Stimulated activated CD4-positive, alpha-beta T cell treated with anti-CD3 and anti-CD28 coated beads, Interleukin-12 subunit alpha, Interleukin-12 subunit beta, amount 100 ng/mL, for 48 hours (primary cell): ENCODE measurements around the gene MZB1.
"Not testable (repeated sequence)": the region's sequence is repeated elsewhere in the genome, so short reads cannot be mapped to it uniquely, and the experiment has no call there.

Experiments
- DNase-seq, 3 donors: peaks; one replicate each; pipeline ENCODE4 v3.0.0-alpha.2; 2020; ENCODE audit warnings: low read depth in 2 of 3, low spot score in 1 of 3

Gene MZB1

DNA sequence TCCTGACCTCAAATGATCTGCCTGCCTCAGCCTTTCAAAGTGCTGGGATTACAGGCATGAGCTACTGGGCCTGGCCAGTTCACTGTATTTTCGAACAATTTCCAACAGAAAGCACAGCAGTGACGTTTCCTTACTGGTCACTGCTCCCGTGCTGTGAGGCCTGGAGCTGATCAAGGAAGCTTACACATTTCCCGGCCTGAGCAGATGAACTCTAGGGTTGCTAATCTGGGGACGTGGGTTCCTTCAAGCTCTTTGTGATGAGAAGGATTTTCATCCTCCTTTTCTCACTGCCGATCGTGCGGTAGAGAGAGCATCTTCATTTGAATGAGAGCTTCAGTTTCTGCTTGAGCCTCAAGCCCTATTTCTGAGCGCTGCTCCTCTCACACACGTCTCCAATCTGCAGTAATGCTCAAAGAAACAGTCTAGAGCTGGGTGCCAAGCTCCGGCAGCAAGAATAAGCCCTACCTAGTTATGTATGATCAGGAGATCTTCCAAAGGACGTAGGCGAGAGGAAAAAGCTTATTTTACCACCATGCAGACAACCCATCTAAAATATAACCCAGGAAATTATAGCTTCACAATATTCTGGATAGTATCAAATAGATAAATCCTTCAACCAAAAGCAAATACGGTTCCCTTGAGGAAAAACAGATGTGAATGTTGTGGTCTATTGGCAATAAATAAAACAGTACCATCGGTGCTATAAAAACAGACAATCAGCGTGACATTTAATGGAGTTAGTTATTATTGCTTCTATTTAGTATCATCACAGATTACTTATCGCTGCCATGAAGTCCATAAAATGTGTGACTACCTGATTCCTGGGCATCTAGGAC lies 21.5 kb upstream of the MZB1 start:
- DNase-seq = no peak

GRCh38 chr5:139410121-139410992 lies 20.6 kb upstream of the MZB1 start:
- no peak for DNase-seq

GRCh38 chr5:139409116-139409515 lies 19.4 kb upstream of the MZB1 start:
- DNase-seq = not testable (repeated sequence)

DNA sequence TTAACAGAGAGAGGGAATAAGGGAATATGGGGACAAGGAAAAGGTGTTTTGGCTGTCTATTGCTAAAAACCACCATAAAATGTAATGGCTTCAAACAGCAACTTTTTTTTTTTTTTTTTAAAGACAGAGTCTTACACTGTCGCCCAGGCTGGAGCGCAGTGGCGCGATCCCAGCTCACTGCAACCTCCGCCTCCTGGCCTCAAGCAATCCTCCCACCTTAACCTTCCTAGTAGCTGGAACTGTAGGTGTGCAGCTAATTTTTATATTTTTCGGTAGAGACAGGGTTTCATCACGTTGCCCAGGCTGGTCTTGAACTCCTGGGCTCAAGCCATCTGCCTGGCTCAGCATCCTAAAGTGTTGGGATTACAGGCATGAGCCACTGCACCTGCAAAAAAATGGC lies 18.5 kb upstream of the MZB1 start:
- DNase-seq = no peak

DNA sequence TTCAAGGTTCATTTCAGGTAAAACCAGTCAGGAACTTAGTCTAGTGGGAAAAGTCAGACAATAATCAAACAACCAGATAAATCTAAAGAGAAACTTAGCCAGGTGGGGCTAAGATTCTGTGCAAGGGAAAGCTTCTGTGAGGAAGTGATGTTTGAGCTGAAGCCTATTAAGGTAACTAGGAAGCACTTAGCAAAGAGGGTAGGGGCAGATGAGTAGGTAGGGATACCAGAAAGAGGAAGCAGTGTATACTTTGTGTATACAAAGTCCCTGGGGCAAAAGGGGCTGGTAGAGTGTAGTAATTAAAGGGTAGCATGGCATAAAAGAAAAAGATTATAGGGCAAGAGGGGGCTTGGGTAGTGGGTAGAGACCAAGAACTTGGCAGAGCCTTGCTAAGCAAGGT lies 17.8 kb upstream of the MZB1 start:
- no peak for DNase-seq

- no peak for DNase-seq
Measured at GRCh38 chr5:139406963-139407362, 17.2 kb upstream of the MZB1 start.

- no peak for DNase-seq
Measured at GRCh38 chr5:139404484-139404840, 14.7 kb upstream of the MZB1 start.

DNA sequence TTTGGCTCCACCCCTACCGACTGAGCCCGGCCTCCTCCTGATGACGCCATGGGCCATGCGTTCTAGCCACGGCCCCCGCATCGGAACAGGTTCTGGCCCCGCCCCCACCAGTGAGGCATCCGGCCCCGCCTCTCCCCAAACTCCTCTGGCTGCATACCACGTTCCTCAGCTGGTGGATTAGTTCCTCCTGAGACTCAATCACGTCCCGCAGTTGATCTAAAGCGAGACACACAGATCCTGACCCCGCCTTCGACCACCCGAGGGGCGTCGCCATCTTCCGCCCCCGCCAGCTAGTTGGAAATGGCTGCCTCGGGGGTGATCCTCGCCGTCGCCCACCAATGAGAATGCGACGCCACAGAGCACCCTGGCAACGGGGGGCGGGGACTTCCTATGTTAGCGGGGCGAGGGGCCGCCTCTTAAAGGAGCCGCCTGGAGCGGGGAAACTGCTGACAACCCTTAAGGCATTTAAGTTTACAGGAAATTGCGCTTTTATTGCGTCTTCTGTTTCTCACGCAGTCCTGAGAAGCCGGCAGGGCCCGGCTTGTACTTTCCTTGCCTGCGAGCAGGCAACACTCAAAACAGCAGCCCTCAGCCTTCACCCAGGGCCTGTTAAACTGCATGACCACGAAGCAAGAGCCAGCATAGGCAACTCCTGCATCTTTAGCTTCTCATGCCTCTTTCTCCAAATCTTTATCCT lies 14.2 kb upstream of the MZB1 start, which contains the start of gene SPATA24:
TSS of gene SPATA24 (minus strand) at position 303 of the 697 bp plus-strand sequence. CDS start at position 274, 29 bp downstream.
- peak; percentile 96 to 98 (median 98) for DNase-seq

- DNase-seq = no peak
Measured at GRCh38 chr5:139403418-139403786, 13.7 kb upstream of the MZB1 start.

- DNase-seq = no peak
Measured at GRCh38 chr5:139402561-139403158, 12.9 kb upstream of the MZB1 start.

DNA sequence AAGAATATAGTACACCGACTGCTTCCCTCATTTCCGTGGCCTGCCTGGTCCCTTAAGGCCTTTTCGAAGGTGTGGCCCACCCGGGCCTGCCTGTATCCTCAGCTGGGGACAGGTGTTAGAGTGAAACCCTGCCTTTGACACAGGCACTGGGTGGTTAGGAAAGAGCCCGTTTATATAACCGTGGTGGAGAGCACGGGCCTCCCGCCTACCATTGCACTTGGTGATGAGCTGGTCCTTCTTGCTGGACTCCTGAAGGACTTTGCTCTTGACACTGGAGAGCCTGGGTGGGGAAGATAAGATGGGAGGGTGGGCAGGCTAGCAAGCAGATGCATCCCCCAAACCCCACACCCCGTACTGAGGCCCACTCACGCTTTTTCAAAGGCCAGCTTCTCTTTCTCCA lies 11.8 kb upstream of the MZB1 start:
- no peak for DNase-seq

DNA sequence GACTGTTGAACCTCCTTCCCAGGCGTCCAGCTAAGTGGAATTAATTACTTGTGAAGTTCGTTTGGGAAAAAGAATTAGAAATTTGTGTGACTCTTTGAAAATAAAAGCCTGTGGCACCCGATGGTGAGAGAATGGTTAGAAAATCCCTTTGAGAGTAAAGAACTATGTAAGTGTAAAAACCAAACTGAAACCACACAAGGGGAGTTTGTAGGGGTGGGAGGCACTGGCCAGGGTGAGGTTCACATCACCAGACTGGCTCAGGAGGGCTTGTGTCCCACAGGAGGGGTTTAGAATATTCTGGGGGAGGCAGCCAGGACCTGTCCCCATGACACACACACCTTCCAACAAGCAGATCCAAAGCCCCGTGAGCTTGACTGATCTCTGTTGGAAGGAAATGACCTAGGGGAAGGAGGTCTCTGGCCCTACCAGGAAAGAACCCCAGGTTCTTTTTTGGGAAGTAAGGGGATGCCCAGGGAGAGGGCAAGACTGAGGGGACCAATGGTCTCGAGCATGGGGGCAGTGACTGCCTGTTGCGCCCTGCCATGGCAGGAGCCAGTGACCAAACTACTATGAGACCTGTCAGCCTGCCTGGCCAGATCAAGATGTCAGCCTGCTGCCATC lies 9.9 kb upstream of the MZB1 start:
- DNase-seq = no peak

GRCh38 chr5:139397921-139398320 lies 8.2 kb upstream of the MZB1 start:
- no peak for DNase-seq

- DNase-seq = no peak
Measured at GRCh38 chr5:139396691-139397090, 7.0 kb upstream of the MZB1 start.

DNA sequence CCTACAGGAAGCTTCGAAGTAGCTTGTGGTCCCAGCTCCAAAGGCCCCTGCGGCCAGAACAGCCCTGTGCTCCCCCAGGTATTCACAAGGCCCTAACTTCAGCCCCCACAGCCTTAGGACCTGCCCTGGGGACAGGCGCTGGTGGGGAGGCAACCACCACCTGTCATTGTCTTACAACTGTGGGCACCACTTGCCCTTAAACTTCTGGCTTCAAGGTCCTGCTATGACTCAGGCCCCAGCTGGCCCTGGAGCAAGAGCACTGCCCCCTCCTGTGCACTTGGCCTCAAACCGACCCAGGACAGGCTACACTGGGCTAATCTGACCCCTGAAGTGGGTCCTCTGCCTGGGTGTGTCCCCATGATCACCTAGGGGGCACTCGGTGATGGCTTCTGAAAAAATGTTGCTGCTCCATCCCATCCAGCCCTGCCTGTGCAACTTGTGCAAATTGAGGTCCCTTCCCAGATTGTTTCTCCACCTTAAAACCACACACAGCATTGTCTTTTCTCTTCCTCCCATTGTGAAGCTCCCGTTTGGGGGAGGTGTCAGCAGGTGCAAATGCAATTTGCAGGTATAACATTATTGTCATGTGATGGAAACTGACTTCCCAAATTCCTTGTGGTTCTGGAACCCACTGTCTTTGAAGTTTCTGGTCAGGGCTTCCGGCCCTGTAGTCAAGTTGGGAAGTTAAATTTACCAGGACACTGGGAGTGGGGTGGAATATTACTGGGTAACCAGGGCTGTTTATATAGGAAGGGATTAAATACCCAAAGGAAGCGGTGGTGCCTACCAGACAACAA lies 6.3 kb upstream of the MZB1 start:
- DNase-seq = no peak

- no peak for DNase-seq
Measured at GRCh38 chr5:139394654-139395566, 5.2 kb upstream of the MZB1 start, which contains the start of gene PROB1. TSS of gene PROB1 (minus strand) at chr5:139395104. CDS start at chr5:139395081, 23 bp downstream.

DNA sequence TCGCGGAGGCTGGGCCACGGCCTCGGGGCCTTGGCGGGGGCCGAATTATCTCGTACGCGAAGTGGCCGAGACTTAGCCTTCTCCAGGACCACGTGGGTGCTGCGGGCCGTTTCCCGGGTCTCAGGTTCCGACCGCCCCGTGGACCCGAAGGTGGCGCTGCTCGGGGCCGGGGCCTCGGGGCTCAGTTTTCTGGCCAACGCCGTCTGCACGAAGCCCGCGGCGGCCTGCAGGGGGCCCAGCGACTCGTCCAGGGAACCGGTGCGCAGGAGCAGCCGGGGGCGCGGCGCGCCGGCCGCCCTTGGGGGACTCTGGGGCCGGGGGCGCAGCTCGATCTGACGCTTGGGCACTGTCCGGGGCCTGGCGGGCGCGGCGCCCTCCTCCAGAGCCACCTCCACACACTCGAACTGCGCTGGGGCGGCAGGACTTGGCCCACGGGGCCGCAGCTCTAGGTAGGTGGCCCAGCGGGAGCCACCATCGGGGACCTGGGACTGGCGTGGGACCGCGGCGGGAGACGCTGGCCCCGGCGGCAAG lies 4.5 kb upstream of the MZB1 start:
- peak in 2 of 3 donors; percentile 48 to 56 for DNase-seq

DNA sequence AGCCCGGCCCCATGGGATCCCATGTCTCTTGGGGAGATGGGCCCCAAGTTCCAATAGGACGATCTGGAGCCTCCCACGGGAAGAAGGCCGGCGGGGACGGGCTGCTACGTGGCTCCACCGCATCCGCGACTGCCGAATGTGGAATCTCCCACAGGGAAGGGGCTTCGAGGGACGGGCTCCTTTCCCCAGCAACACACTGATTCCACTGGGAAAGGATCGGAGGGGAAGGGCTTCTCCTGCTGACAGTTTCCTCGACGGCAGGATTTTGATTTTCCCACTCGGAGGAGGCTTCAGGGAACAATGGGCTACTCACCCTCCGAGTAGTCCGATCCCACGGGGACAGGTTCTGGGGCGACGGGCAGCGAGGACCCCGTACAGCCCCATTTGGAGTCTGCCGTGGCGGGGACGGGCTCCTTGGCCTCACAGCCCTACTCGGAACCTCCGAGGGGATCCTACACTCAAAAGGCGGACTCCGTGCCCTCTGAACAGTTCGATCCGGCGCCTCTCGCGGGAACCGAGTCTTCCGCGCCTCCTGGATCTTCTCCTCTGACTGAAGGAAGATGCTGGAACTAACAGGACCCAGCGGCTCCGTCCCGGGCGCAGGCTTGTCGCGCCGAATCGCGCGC lies 3.9 kb upstream of the MZB1 start:
- no peak for DNase-seq
